ENCODE data around the gene CAMKV.
"Not testable (repeated sequence)": the region's sequence is repeated elsewhere in the genome, so short reads cannot be mapped to it uniquely, and the experiment has no call there.

CAMKV gene

GRCh38 chr3:49855662-49856061 is 14.0 kb downstream of the CAMKV start:
- no peak for DNase-seq (ENCODE audit: low spot score)

GRCh38 chr3:49845694-49846093 is 24.0 kb downstream of the CAMKV start:
- no peak for DNase-seq (ENCODE audit: low spot score)

- DNase-seq (ENCODE audit: low spot score), result no peak
Measured at GRCh38 chr3:49844464-49845183, 25.1 kb downstream of the CAMKV start.

- DNase-seq (ENCODE audit: low spot score), result no peak
Measured at GRCh38 chr3:49842843-49843517, 26.7 kb downstream of the CAMKV start.

- no peak for DNase-seq (ENCODE audit: low spot score)
Measured at GRCh38 chr3:49841806-49842205, 27.9 kb downstream of the CAMKV start.

GRCh38 chr3:49841126-49841696 is 28.5 kb downstream of the CAMKV start:
- DNase-seq (ENCODE audit: low spot score), result no peak

GRCh38 chr3:49840388-49840787 is 29.3 kb downstream of the CAMKV start:
- no peak for DNase-seq (ENCODE audit: low spot score)

- DNase-seq (ENCODE audit: low spot score), result peak; percentile 88
Measured at GRCh38 chr3:49839193-49839809, 30.4 kb downstream of the CAMKV start.

GRCh38 chr3:49831341-49831740 is 38.4 kb downstream of the CAMKV start:
- DNase-seq (ENCODE audit: low spot score), result no peak

- DNase-seq (ENCODE audit: low spot score), result no peak
Measured at GRCh38 chr3:49826016-49826415, 43.7 kb downstream of the CAMKV start.

GRCh38 chr3:49823131-49823530 is 46.6 kb downstream of the CAMKV start:
- DNase-seq (ENCODE audit: low spot score), result not testable (repeated sequence)

GRCh38 chr3:49813497-49814174 is 56.1 kb downstream of the CAMKV start, which contains the start of gene UBA7:
Gene UBA7 (minus strand): TSS chr3:49813953. CDS start chr3:49813787, 166 bp downstream.
- DNase-seq (ENCODE audit: low spot score), result peak; percentile 50

GRCh38 chr3:49812916-49813496 is 56.7 kb downstream of the CAMKV start:
- no peak for DNase-seq (ENCODE audit: low spot score)

Measured in CD4-positive, alpha-beta T cell treated with Interleukin-2 at 100 ng/mL for 4 hours (primary cell).